Erythroblast (primary cell): ENCODE measurements around the gene MICAL3.
"Not testable (repeated sequence)": the region's sequence is repeated elsewhere in the genome, so short reads cannot be mapped to it uniquely, and the experiment has no call there.

Experiments used
- GATA1 ChIP-seq: IDR thresholded peaks from 2 replicates; pipeline ENCODE4 v1.6.1; 2011; ENCODE audit warnings: low read depth, mild to moderate bottlenecking, control low read depth, low read length, moderate library complexity
- POLR2A ChIP-seq: IDR thresholded peaks from 2 replicates; pipeline ENCODE4 v1.6.1; 2011; ENCODE audit warnings: mild to moderate bottlenecking, low read length

DNA sequence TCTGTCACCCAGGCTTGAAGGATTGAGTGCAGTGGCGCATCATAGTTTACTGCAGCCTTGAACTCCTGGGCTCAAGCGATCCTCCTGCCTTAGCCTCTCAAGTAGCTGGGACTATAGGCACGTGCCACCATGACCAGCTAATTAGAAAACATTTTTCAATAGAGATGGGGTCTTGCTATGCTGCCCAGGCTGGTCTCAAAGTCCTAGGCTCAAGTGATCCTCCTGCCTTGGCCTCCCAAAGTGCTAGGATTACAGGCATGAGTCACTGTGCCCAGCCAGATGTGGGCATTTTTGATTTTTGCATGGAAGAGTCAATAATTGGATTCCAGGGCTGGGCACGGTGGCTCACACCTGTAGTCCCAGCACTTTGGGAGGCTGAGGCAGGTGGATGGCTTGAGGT is 49.6 kb upstream of the MICAL3 start:
- TF ChIP-seq POLR2A, GATA1: not testable (repeated sequence)
